Mesenchymal stem cell (in vitro differentiated cells and primary cell): ENCODE measurements around the gene NNMT.
"Not testable (repeated sequence)": the region's sequence is repeated elsewhere in the genome, so short reads cannot be mapped to it uniquely, and the experiment has no call there.

ENCODE experiments used
- DNase-seq: peaks from one replicate; pipeline ENCODE4 v3.0.0-alpha.2; 2013
- H2AFZ ChIP-seq: one replicate; pipeline ENCODE4 v1.6.1; 2013; ENCODE audit warnings: low read depth, mild to moderate bottlenecking, control low read depth, inconsistent platforms, low read length, moderate library complexity
- H2AK5ac ChIP-seq: 2 replicates; pipeline ENCODE4 v1.6.1; 2013; ENCODE audit warnings: low read length, moderate library complexity, mild to moderate bottlenecking, inconsistent platforms; ENCODE audit not compliant: severe bottlenecking
- H2BK120ac ChIP-seq: one replicate; pipeline ENCODE4 v1.6.1; 2013; ENCODE audit warnings: low read depth, mild to moderate bottlenecking, inconsistent platforms, low read length, moderate library complexity
- H2BK12ac ChIP-seq, 2 experiments: one replicate each; pipeline ENCODE4 v1.6.1; 2013; ENCODE audit warnings: inconsistent platforms in 2 of 2, low read length in 2 of 2, mild to moderate bottlenecking in 2 of 2, moderate library complexity in 2 of 2, control low read depth in 1 of 2
- H2BK15ac ChIP-seq: one replicate; pipeline ENCODE4 v1.6.1; 2013; ENCODE audit warnings: mild to moderate bottlenecking, low read depth, inconsistent platforms; ENCODE audit not compliant: poor library complexity, severe bottlenecking
- H2BK5ac ChIP-seq: 2 replicates; pipeline ENCODE4 v1.6.1; 2013; ENCODE audit warnings: low read depth, mild to moderate bottlenecking, low read length, control low read depth, inconsistent platforms; ENCODE audit not compliant: poor library complexity, severe bottlenecking
- H3K14ac ChIP-seq, 2 experiments: one replicate each; pipeline ENCODE4 v1.6.1; 2013; ENCODE audit warnings: inconsistent platforms in 2 of 2, low read length in 2 of 2, control low read depth in 1 of 2, mild to moderate bottlenecking in 1 of 2, moderate library complexity in 1 of 2
- H3K18ac ChIP-seq, 2 experiments: one replicate each; pipeline ENCODE4 v1.6.1; 2013; ENCODE audit warnings: inconsistent platforms in 2 of 2, low read length in 2 of 2, control low read depth in 1 of 2, low read depth in 1 of 2, mild to moderate bottlenecking in 1 of 2
- H3K23ac ChIP-seq, 2 experiments: one replicate each; pipeline ENCODE4 v1.6.1; 2013; ENCODE audit warnings: inconsistent platforms in 2 of 2, low read length in 2 of 2, mild to moderate bottlenecking in 2 of 2, moderate library complexity in 2 of 2, control low read depth in 1 of 2
- H3K27ac ChIP-seq: 2 replicates; pipeline ENCODE4 v1.5.1; 2013; ENCODE audit warnings: mild to moderate bottlenecking, moderate library complexity, low read length, control low read depth, inconsistent platforms; ENCODE audit not compliant: poor library complexity, severe bottlenecking
- H3K27me3 ChIP-seq, 2 experiments: 2 replicates each; pipeline versions ENCODE4 v1.6.1 to v1.7.0; 2013; ENCODE audit warnings: low read length in 2 of 2, mild to moderate bottlenecking in 2 of 2, moderate library complexity in 2 of 2, control low read depth in 1 of 2, inconsistent platforms in 1 of 2; ENCODE audit not compliant: control insufficient read depth in 1 of 2, insufficient read depth in 1 of 2
- H3K36me3 ChIP-seq, 2 experiments: 2 replicates each; pipeline versions ENCODE4 v1.6.1 to v1.7.0; 2013; ENCODE audit warnings: low read length in 2 of 2, control low read depth in 1 of 2, inconsistent platforms in 1 of 2, low read depth in 1 of 2, mild to moderate bottlenecking in 1 of 2; ENCODE audit not compliant: insufficient read depth in 2 of 2, control insufficient read depth in 1 of 2
- H3K4ac ChIP-seq, 2 experiments: one replicate each; pipeline ENCODE4 v1.6.1; 2013; ENCODE audit warnings: inconsistent platforms in 2 of 2, low read length in 2 of 2, mild to moderate bottlenecking in 2 of 2, moderate library complexity in 2 of 2, control low read depth in 1 of 2, low read depth in 1 of 2
- H3K4me1 ChIP-seq: 2 replicates; pipeline ENCODE4 v1.6.1; 2013; ENCODE audit warnings: low read depth, low read length, control low read depth; ENCODE audit not compliant: control insufficient read depth, insufficient read depth
- H3K4me2 ChIP-seq: 2 replicates; pipeline ENCODE4 v1.6.1; 2013; ENCODE audit warnings: low read length, mild to moderate bottlenecking, inconsistent platforms; ENCODE audit not compliant: poor library complexity, severe bottlenecking
- H3K4me3 ChIP-seq, 2 experiments: 2 replicates each; pipeline versions ENCODE4 v1.5.1 to v1.7.0; 2013; ENCODE audit warnings: low read length in 2 of 2, mild to moderate bottlenecking in 2 of 2, control low read depth in 1 of 2, low read depth in 1 of 2; ENCODE audit not compliant: insufficient read depth in 1 of 2
- H3K79me1 ChIP-seq: replicated peaks from 2 replicates; pipeline ENCODE4 v1.6.1; 2013; ENCODE audit warnings: mild to moderate bottlenecking, control low read depth, low read length, inconsistent platforms; ENCODE audit not compliant: poor library complexity, severe bottlenecking
- H3K9ac ChIP-seq: 2 replicates; pipeline ENCODE4 v1.7.0; 2013; ENCODE audit warnings: mild to moderate bottlenecking, low read length, moderate library complexity
- H3K9me3 ChIP-seq: 2 replicates; pipeline ENCODE4 v1.7.0; 2013; ENCODE audit warnings: mild to moderate bottlenecking, low read length; ENCODE audit not compliant: control insufficient read depth
- H4K8ac ChIP-seq: one replicate; pipeline ENCODE4 v1.6.1; 2013; ENCODE audit warnings: inconsistent platforms, mild to moderate bottlenecking, low read length, moderate library complexity
- H4K91ac ChIP-seq: one replicate; pipeline ENCODE4 v1.6.1; 2013; ENCODE audit warnings: mild to moderate bottlenecking, low read length, inconsistent platforms
- WGBS: methylation state at CpG from one replicate; pipeline ENCODE4 v1.1.7; 2013; ENCODE audit warnings: mixed read lengths; 5-methylcytosine and 5-hydroxymethylcytosine counted together

Gene NNMT

DNA sequence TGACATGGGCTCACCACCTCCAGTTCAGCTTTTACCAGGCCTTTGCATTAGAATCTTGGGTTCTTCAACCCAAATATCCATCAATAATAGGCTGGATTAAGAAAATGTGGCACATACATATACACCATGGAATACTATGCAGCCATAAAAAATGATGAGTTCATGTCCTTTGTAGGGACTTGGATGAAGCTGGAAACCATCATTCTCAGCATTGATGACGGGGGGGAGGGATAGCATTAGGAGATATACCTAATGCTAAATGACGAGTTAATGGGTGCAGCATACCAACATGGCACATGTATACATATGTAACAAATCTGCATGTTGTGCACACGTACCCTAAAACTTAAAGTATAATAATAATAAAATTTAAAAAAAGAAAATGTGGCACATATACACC is 45.5 kb downstream of the NNMT start:
- H3K36me3 ChIP-seq, H2BK120ac ChIP-seq, H2BK5ac ChIP-seq, H4K91ac ChIP-seq, H3K4me1 ChIP-seq, H3K9me3 ChIP-seq, H3K79me1 ChIP-seq, H2AK5ac ChIP-seq, H2BK12ac ChIP-seq, H3K9ac ChIP-seq, H3K27ac ChIP-seq, H4K8ac ChIP-seq, H3K23ac ChIP-seq, H3K4me2 ChIP-seq, H2BK15ac ChIP-seq, H3K4me3 ChIP-seq, DNase-seq, H3K4ac ChIP-seq, H3K27me3 ChIP-seq, H2AFZ ChIP-seq, H3K18ac ChIP-seq, H3K14ac ChIP-seq: not testable (repeated sequence)
- WGBS, result no CpG with 5 or more reads among the region's 3 CpGs

- Histone ChIP-seq H3K4ac (no peak overlapping the region), H2AFZ (no peak overlapping the region), H3K4me2 (no peak overlapping the region), H3K36me3 (no peaks in the 10 kb centered on the region), H2BK15ac (no peak overlapping the region), H3K14ac (no peak overlapping the region), H3K27me3 (no peaks in the 10 kb centered on the region), H3K79me1 (no peaks in the 10 kb centered on the region), H2BK12ac (no peak overlapping the region), H2AK5ac (no peak overlapping the region), H3K18ac (no peak overlapping the region), H4K91ac (no peak overlapping the region), H3K9ac (no peak overlapping the region), H4K8ac (no peak overlapping the region), H3K27ac (no peak overlapping the region), H2BK5ac (no peak overlapping the region), H3K4me1 (peaks cover 4% of the 10 kb centered on the region), H3K9me3 (peaks cover 5% of the 10 kb centered on the region), H3K23ac (no peak overlapping the region), H2BK120ac (no peak overlapping the region), H3K4me3 (no peak overlapping the region)
- no peak for DNase-seq
- WGBS, result 97% methylated on average over 2 of the region's 2 CpGs
Measured at GRCh38 chr11:114342476-114342875, 46.3 kb downstream of the NNMT start.

GRCh38 chr11:114343020-114343419 is 46.8 kb downstream of the NNMT start:
- no peak overlapping the region for H3K23ac ChIP-seq
- H3K9ac ChIP-seq, result no peak overlapping the region
- H3K14ac ChIP-seq, result no peak overlapping the region
- H2AFZ ChIP-seq, result no peak overlapping the region
- H4K8ac ChIP-seq, result no peak overlapping the region
- peaks cover 5% of the 10 kb centered on the region for H3K9me3 ChIP-seq
- H3K4me2 ChIP-seq, result no peak overlapping the region
- H3K27me3 ChIP-seq, result no peaks in the 10 kb centered on the region
- no peak overlapping the region for H2BK120ac ChIP-seq
- no peak overlapping the region for H3K18ac ChIP-seq
- H3K4me3 ChIP-seq, result no peak overlapping the region
- H4K91ac ChIP-seq, result no peak overlapping the region
- no peak overlapping the region for H2BK15ac ChIP-seq
- no peaks in the 10 kb centered on the region for H3K36me3 ChIP-seq
- no peak overlapping the region for H2BK12ac ChIP-seq
- WGBS, result 96% methylated on average over 6 of the region's 6 CpGs
- no peaks in the 10 kb centered on the region for H3K79me1 ChIP-seq
- no peak overlapping the region for H3K4ac ChIP-seq
- no peak for DNase-seq
- no peak overlapping the region for H2BK5ac ChIP-seq
- no peak overlapping the region for H3K27ac ChIP-seq
- H3K4me1 ChIP-seq, result peaks cover 4% of the 10 kb centered on the region
- no peak overlapping the region for H2AK5ac ChIP-seq

GRCh38 chr11:114343493-114343892 is 47.3 kb downstream of the NNMT start:
- Histone ChIP-seq H3K23ac (no peak overlapping the region), H2BK12ac (no peak overlapping the region), H3K4me3 (no peak overlapping the region), H2BK120ac (no peak overlapping the region), H3K36me3 (no peaks in the 10 kb centered on the region), H3K27ac (no peak overlapping the region), H3K9ac (no peak overlapping the region), H4K8ac (no peak overlapping the region), H3K14ac (no peak overlapping the region), H2AFZ (no peak overlapping the region), H2BK15ac (no peak overlapping the region), H3K79me1 (no peaks in the 10 kb centered on the region), H3K9me3 (peaks cover 5% of the 10 kb centered on the region), H2BK5ac (no peak overlapping the region), H4K91ac (no peak overlapping the region), H3K18ac (no peak overlapping the region), H3K27me3 (no peaks in the 10 kb centered on the region), H2AK5ac (no peak overlapping the region), H3K4me2 (no peak overlapping the region), H3K4me1 (peaks cover 5% of the 10 kb centered on the region), H3K4ac (no peak overlapping the region)
- WGBS, result 96% methylated on average over 4 of the region's 4 CpGs
- DNase-seq, result no peak
